K562 (cell line): ENCODE data around the gene FAM53A. TPM values are rescaled to one million over a fixed set of nuclear protein-coding genes. Genes with fewer than 3 reads are reported as not detected.

Source experiments
- CBX5 ChIP-seq: IDR thresholded peaks from 2 replicates; pipeline ENCODE4 v1.6.1; 2014; ENCODE audit warnings: low read depth, borderline replicate concordance
- CHCHD3 ChIP-seq: fragments of 250-450 bp; sonication (Bioruptor Pico); IDR thresholded peaks from 2 replicates; pipeline ENCODE4 v2.1.2; 2022; ENCODE audit warnings: mild to moderate bottlenecking
- FOXP4 ChIP-seq: sonication (generic); formaldehyde crosslinking; IDR thresholded peaks from 2 replicates; pipeline ENCODE4 v1.8.0; 2022; ENCODE audit warnings: mild to moderate bottlenecking, missing genetic modification reagents, borderline replicate concordance
- GMEB1 ChIP-seq: fragments of 250-450 bp; sonication (Bioruptor Pico); IDR thresholded peaks from 2 replicates; pipeline ENCODE4 v1.4.0; 2020; ENCODE audit warnings: mild to moderate bottlenecking
- HDAC3 ChIP-seq: fragments of 450-650 bp; IDR thresholded peaks from 2 replicates; pipeline ENCODE4 v1.6.1; 2018; ENCODE audit warnings: borderline replicate concordance, mild to moderate bottlenecking, moderate library complexity; ENCODE audit not compliant: partially characterized antibody
- LEF1 ChIP-seq: fragments of 450-650 bp; IDR thresholded peaks from 2 replicates; pipeline ENCODE4 v1.6.1; 2016; ENCODE audit warnings: mild to moderate bottlenecking
- MXI1 ChIP-seq: IDR thresholded peaks from 2 replicates; pipeline ENCODE4 v1.6.1; 2011; ENCODE audit warnings: low read depth, mild to moderate bottlenecking, improper control_type of control experiment, low read length
- PCBP1 ChIP-seq: fragments of 200-400 bp; formaldehyde crosslinking; IDR thresholded peaks from 2 replicates; pipeline ENCODE4 v1.6.1; 2018; ENCODE audit warnings: mild to moderate bottlenecking, low read depth, low read length; ENCODE audit not compliant: poor library complexity, severe bottlenecking
- SMARCB1 ChIP-seq: IDR thresholded peaks from 2 replicates; pipeline ENCODE4 v1.6.1; 2011; ENCODE audit warnings: improper control_type of control experiment, low read depth; ENCODE audit not compliant: insufficient read length
- TCF7 ChIP-seq: sonication (generic); IDR thresholded peaks from 2 replicates; pipeline ENCODE4 v1.6.1; 2016; ENCODE audit warnings: antibody characterized with exemption, borderline replicate concordance
- TFAP4 ChIP-seq: sonication (generic); formaldehyde crosslinking; IDR thresholded peaks from 2 replicates; pipeline ENCODE4 v1.8.0; 2022; ENCODE audit warnings: missing genetic modification reagents, mild to moderate bottlenecking, moderate library complexity, borderline replicate concordance
- YY1 ChIP-seq, 3 experiments: IDR thresholded peaks; 2 replicates each; pipeline ENCODE4 v1.6.1; 2011; ENCODE audit warnings: low read length in 2 of 3, mild to moderate bottlenecking in 2 of 3, moderate library complexity in 2 of 3, borderline replicate concordance in 1 of 3, control low read depth in 1 of 3, low read depth in 1 of 3; ENCODE audit not compliant: insufficient read depth in 3 of 3, insufficient replicate concordance in 2 of 3, control insufficient read depth in 1 of 3, insufficient read length in 1 of 3; ENCODE audit errors: extremely low read depth in 1 of 3
- ZBTB26 ChIP-seq: fragments of 450-650 bp; formaldehyde crosslinking; IDR thresholded peaks from 2 replicates; pipeline ENCODE4 v1.4.0; 2022; ENCODE audit warnings: missing genetic modification characterization
- ZFP1 ChIP-seq: fragments of 450-650 bp; formaldehyde crosslinking; IDR thresholded peaks from 2 replicates; pipeline ENCODE4 v1.4.0; 2020; ENCODE audit warnings: mild to moderate bottlenecking, mixed read lengths
- ZFPM2 ChIP-seq: fragments of 250-450 bp; sonication (Bioruptor Pico); IDR thresholded peaks from 2 replicates; pipeline ENCODE4 v1.5.1; 2022; ENCODE audit warnings: mild to moderate bottlenecking
- ZNF232 ChIP-seq: sonication (generic); formaldehyde crosslinking; IDR thresholded peaks from 2 replicates; pipeline ENCODE4 v1.8.0; 2022; ENCODE audit warnings: mild to moderate bottlenecking, missing genetic modification reagents
- ZNF239 ChIP-seq: fragments of 250-450 bp; sonication (Bioruptor Pico); IDR thresholded peaks from 2 replicates; pipeline ENCODE4 v1.4.0; 2020; ENCODE audit warnings: mild to moderate bottlenecking
- ZNF395 ChIP-seq: fragments of 200-800 bp; sonication (Bioruptor generic); IDR thresholded peaks from 2 replicates; pipeline ENCODE4 v1.6.1; 2017; ENCODE audit warnings: missing genetic modification characterization, missing compliant biosample characterization
- ZZZ3 ChIP-seq: fragments of 450-650 bp; IDR thresholded peaks from 2 replicates; pipeline ENCODE4 v1.6.1; 2016; ENCODE audit warnings: antibody characterized with exemption, mild to moderate bottlenecking, moderate library complexity
- polyA plus RNA-seq, 8 experiments: library from polyadenylated mRNA; depleted of rRNA in 4 of 8; stranded (reverse) in 5 of 8; unstranded in 3 of 8; fragments of >200 nt; fragmentation: Nextera tagmentation in 2 of 8; fragmentation: Illumina TruSeq in 1 of 8; extraction: Ambion mirVana in 2 of 8; extraction: Trizol in 1 of 8; gene quantifications; 2 replicates each; pipeline versions ENCODE4 v1.2.1 to v1.2.3, GENCODE V29; 2011 to 2014; ENCODE audit warnings: inconsistent platforms in 1 of 8, missing spikeins in 1 of 8
- total RNA-seq, 7 experiments: library from RNA; depleted of rRNA in 6 of 7; stranded (reverse); fragments of >200 nt in 6 of 7; fragmentation: Illumina TruSeq in 2 of 7; extraction: Trizol in 2 of 7; gene quantifications; 2 replicates each; pipeline versions ENCODE4 v1.2.1 to v1.2.3, GENCODE V29; 2011 to 2021; ENCODE audit warnings: low replicate concordance in 1 of 7

FAM53A gene
- total and polyA plus RNA-seq, 9 of the 15 experiments (the other 6 are each of a cell fraction or from before 2014, with no cell fraction given) = 0.53 to 2.7 (median 1.4) TPM; not detected in 2

GRCh38 chr4:1632109-1633104, 51.7 kb downstream of the FAM53A start (continued):
- TF ChIP-seq SMARCB1 (no peak), ZNF232 (CRISPR knock-in tag) (peak; percentile 26; the same call in 1 of the 2 replicates), ZFP1 (CRISPR knock-in tag) (no peak), HDAC3 (no peak), TFAP4 (CRISPR knock-in tag) (no peak; the same call in 1 of the 2 replicates), TCF7 (no peak), LEF1 (peak; percentile 59; the same call in 1 of the 2 replicates), GMEB1 (CRISPR knock-in tag) (no peak), ZFPM2 (no peak), ZBTB26 (CRISPR knock-in tag) (no peak), CBX5 (no peak), CHCHD3 (CRISPR knock-in tag) (no peak), YY1 (IDR thresholded peaks at IDR 0.05; ENCODE audit: borderline replicate concordance in 1 of 3, control insufficient read depth in 1 of 3, extremely low read depth in 1 of 3, insufficient read depth in 3 of 3, insufficient read length in 1 of 3, insufficient replicate concordance in 2 of 3, low read depth in 1 of 3, low read length in 2 of 3) (no peak), MXI1 (no peak), PCBP1 (no peak), ZNF239 (CRISPR knock-in tag) (no peak), ZNF395 (CRISPR knock-in tag) (no peak), FOXP4 (CRISPR knock-in tag) (no peak), ZZZ3 (no peak)
